Mucosa of descending colon (tissue), 3 donors: ENCODE data around the gene CLSTN2. TPM values are rescaled to one million over a fixed set of nuclear protein-coding genes. Genes with fewer than 3 reads are reported as not detected.

Experiments used
- ATAC-seq: fragments of 200-7000 bp; cut with Tn5 transposase; one replicate; pipeline ENCODE4 v1.9.1; 2020; ENCODE audit warnings: mild to moderate bottlenecking, moderate library complexity
- DNase-seq, 3 donors: peaks; one replicate each; pipeline ENCODE4 v3.0.0-alpha.2; 2020
- H3K36me3 ChIP-seq: fragments of 200-600 bp; one replicate; pipeline ENCODE4 v1.8.0; 2021; ENCODE audit warnings: low read depth, mild to moderate bottlenecking
- H3K4me1 ChIP-seq: fragments of 200-600 bp; one replicate; pipeline ENCODE4 v1.8.0; 2021; ENCODE audit warnings: low read depth, mild to moderate bottlenecking
- H3K4me3 ChIP-seq: fragments of 200-600 bp; one replicate; pipeline ENCODE4 v1.8.0; 2021; ENCODE audit warnings: mild to moderate bottlenecking
- H3K9me3 ChIP-seq: fragments of 200-600 bp; one replicate; pipeline ENCODE4 v1.8.0; 2021; ENCODE audit warnings: mild to moderate bottlenecking
- CTCF ChIP-seq: fragments of 200-600 bp; IDR thresholded peaks from one replicate; pipeline ENCODE4 v1.8.0; 2022; ENCODE audit warnings: antibody characterized with exemption, mild to moderate bottlenecking
- intact Hi-C, 2 donors: fragments of 100-400 bp; cut with DNase I in 1 of 2; cut with micrococcal nuclease in 1 of 2; formaldehyde crosslinking; loops; one replicate each; pipeline versions ENCODE4 v1.11.0 to v1.11.1; 2022; cut with DNase I, micrococcal nuclease
- total RNA-seq, 3 donors: library from RNA; stranded (reverse); fragmentation: NEBNext Ultra II Directional in 2 of 3; extraction: Animal tissue kit (Norgen Biotek cat#: 25700) in 2 of 3; gene quantifications; one replicate each; pipeline versions ENCODE4 v1.2.1 to v1.2.4, GENCODE V29; 2021 to 2023
- donor health status: DM: no; HTN: no; CAD: no; lungs with moderate emphysema.
- donor health status: DM: no; HTN: no; CAD: no.
- donor health status: DM: no; HTN: yes; CAD: no.

CLSTN2 gene
- total RNA-seq, 3 donors from 2014 or later = 0.90 to 5.3 (median 2.5) TPM

- H3K36me3 ChIP-seq = no peaks in the 10 kb centered on the region
- DNase-seq (no peak), ATAC-seq (no peak)
- peaks cover 3% of the 10 kb centered on the region for H3K9me3 ChIP-seq
- intact Hi-C loops = no loop called here
- TF ChIP-seq CTCF = no peak
- H3K4me3 ChIP-seq = no peak overlapping the region
- H3K4me1 ChIP-seq = no peaks in the 10 kb centered on the region
Observed at GRCh38 chr3:140521751-140522445, 586.9 kb downstream of the CLSTN2 start.

- H3K9me3 ChIP-seq = peaks cover 3% of the 10 kb centered on the region
- TF ChIP-seq CTCF = no peak
- ATAC-seq (no peak), DNase-seq (no peak)
- no peak overlapping the region for H3K4me3 ChIP-seq
- intact Hi-C loops = no loop called here
- H3K36me3 ChIP-seq = no peaks in the 10 kb centered on the region
- H3K4me1 ChIP-seq = no peaks in the 10 kb centered on the region
Observed at GRCh38 chr3:140522653-140523380, 587.8 kb downstream of the CLSTN2 start.

- H3K4me3 ChIP-seq = no peak overlapping the region
- no peak for ATAC-seq
- TF ChIP-seq CTCF = no peak
- H3K4me1 ChIP-seq = no peaks in the 10 kb centered on the region
- DNase-seq = no peak
- no peaks in the 10 kb centered on the region for H3K9me3 ChIP-seq
- H3K36me3 ChIP-seq = no peaks in the 10 kb centered on the region
- intact Hi-C loops = no loop called here
Observed at GRCh38 chr3:140523600-140523999, 588.6 kb downstream of the CLSTN2 start.

- intact Hi-C loops = no loop called here
- TF ChIP-seq CTCF = no peak
- no peaks in the 10 kb centered on the region for H3K4me1 ChIP-seq
- ATAC-seq (no peak), DNase-seq (no peak)
- no peak overlapping the region for H3K4me3 ChIP-seq
- no peaks in the 10 kb centered on the region for H3K36me3 ChIP-seq
- no peaks in the 10 kb centered on the region for H3K9me3 ChIP-seq
Observed at GRCh38 chr3:140527156-140527555, 592.2 kb downstream of the CLSTN2 start.

- intact Hi-C loops = no loop called here
- Histone ChIP-seq H3K36me3 (no peaks in the 10 kb centered on the region), H3K4me1 (no peaks in the 10 kb centered on the region), H3K4me3 (no peak overlapping the region), H3K9me3 (no peaks in the 10 kb centered on the region)
- no peak for TF ChIP-seq CTCF
- ATAC-seq (no peak), DNase-seq (no peak)
Observed at GRCh38 chr3:140529096-140529495, 594.1 kb downstream of the CLSTN2 start.
